ENCODE results near the gene POLDIP3.
A peak's percentile ranks its signal among the peaks of the same experiment; 100 is the strongest.
"Not testable (repeated sequence)": the region's sequence is repeated elsewhere in the genome, so short reads cannot be mapped to it uniquely, and the experiment has no call there.

POLDIP3 gene

GRCh38 chr22:42586381-42586780 lies 28.3 kb downstream of the POLDIP3 start:
- DNase-seq (ENCODE audit: low read depth) = no peak

- no peak for DNase-seq (ENCODE audit: low read depth)
Observed at GRCh38 chr22:42585096-42585495, 29.6 kb downstream of the POLDIP3 start.

GRCh38 chr22:42584364-42584940 lies 30.2 kb downstream of the POLDIP3 start:
- no peak for DNase-seq (ENCODE audit: low read depth)

- DNase-seq (ENCODE audit: low read depth) = no peak
Observed at GRCh38 chr22:42582987-42583386, 31.7 kb downstream of the POLDIP3 start.

- DNase-seq (ENCODE audit: low read depth) = peak; percentile 68
Observed at GRCh38 chr22:42581762-42582716, 32.6 kb downstream of the POLDIP3 start.

- not testable (repeated sequence) for DNase-seq (ENCODE audit: low read depth)
Observed at GRCh38 chr22:42581194-42581761, 33.4 kb downstream of the POLDIP3 start.

GRCh38 chr22:42580040-42580439 lies 34.6 kb downstream of the POLDIP3 start:
- not testable (repeated sequence) for DNase-seq (ENCODE audit: low read depth)

- DNase-seq (ENCODE audit: low read depth) = no peak
Observed at GRCh38 chr22:42577623-42578240, 37.0 kb downstream of the POLDIP3 start.

- not testable (repeated sequence) for DNase-seq (ENCODE audit: low read depth)
Observed at GRCh38 chr22:42577141-42577540, 37.5 kb downstream of the POLDIP3 start.

- DNase-seq (ENCODE audit: low read depth) = not testable (repeated sequence)
Observed at GRCh38 chr22:42575996-42576574, 38.6 kb downstream of the POLDIP3 start.

- not testable (repeated sequence) for DNase-seq (ENCODE audit: low read depth)
Observed at GRCh38 chr22:42574468-42574867, 40.2 kb downstream of the POLDIP3 start.

GRCh38 chr22:42574046-42574445 lies 40.6 kb downstream of the POLDIP3 start:
- DNase-seq (ENCODE audit: low read depth) = not testable (repeated sequence)

- DNase-seq (ENCODE audit: low read depth) = not testable (repeated sequence)
Observed at GRCh38 chr22:42571068-42571467, 43.6 kb downstream of the POLDIP3 start.

- not testable (repeated sequence) for DNase-seq (ENCODE audit: low read depth)
Observed at GRCh38 chr22:42570580-42570979, 44.1 kb downstream of the POLDIP3 start.

GRCh38 chr22:42567950-42568349 lies 46.7 kb downstream of the POLDIP3 start:
- DNase-seq (ENCODE audit: low read depth) = not testable (repeated sequence)

GRCh38 chr22:42565956-42566355 lies 48.7 kb downstream of the POLDIP3 start:
- DNase-seq (ENCODE audit: low read depth) = no peak

GRCh38 chr22:42564699-42565098 lies 50.0 kb downstream of the POLDIP3 start:
- no peak for DNase-seq (ENCODE audit: low read depth)

GRCh38 chr22:42563943-42564342 lies 50.7 kb downstream of the POLDIP3 start:
- DNase-seq (ENCODE audit: low read depth) = not testable (repeated sequence)

- DNase-seq (ENCODE audit: low read depth) = no peak
Observed at GRCh38 chr22:42562684-42563083, 52.0 kb downstream of the POLDIP3 start.

GRCh38 chr22:42562279-42562678 lies 52.4 kb downstream of the POLDIP3 start:
- no peak for DNase-seq (ENCODE audit: low read depth)

GRCh38 chr22:42561856-42562255 lies 52.8 kb downstream of the POLDIP3 start:
- DNase-seq (ENCODE audit: low read depth) = no peak

GRCh38 chr22:42560781-42561180 lies 53.9 kb downstream of the POLDIP3 start:
- no peak for DNase-seq (ENCODE audit: low read depth)
